HG03342 (cell line): Measurements from ENCODE around the gene MPPED2.

ENCODE experiments used
- ATAC-seq: cut with Tn5 transposase; IDR thresholded peaks from one replicate; pipeline ENCODE4 v1.9.1; 2021; ENCODE audit warnings: mild to moderate bottlenecking, moderate library complexity; ENCODE audit not compliant: unreplicated experiment

Gene MPPED2

DNA sequence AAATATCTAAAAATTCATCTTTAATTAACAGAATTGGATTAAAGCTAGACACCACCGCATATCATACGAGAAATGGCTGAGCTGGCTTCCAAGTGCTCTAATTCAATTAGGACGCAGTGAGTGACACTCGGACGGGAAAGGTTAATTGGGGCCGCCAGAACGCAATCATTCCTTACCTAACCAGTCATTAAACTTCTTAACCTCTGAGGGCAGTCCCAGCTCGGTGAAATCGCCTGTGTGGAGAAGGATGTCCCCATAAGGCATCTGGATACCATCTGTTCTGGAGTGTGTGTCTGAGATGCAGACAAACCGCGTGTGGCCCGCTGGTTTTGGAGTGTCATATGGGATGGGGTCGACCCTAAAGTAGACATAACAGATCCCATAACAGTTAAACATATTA, 50.3 kb downstream of the MPPED2 start:
- no peak for ATAC-seq

DNA sequence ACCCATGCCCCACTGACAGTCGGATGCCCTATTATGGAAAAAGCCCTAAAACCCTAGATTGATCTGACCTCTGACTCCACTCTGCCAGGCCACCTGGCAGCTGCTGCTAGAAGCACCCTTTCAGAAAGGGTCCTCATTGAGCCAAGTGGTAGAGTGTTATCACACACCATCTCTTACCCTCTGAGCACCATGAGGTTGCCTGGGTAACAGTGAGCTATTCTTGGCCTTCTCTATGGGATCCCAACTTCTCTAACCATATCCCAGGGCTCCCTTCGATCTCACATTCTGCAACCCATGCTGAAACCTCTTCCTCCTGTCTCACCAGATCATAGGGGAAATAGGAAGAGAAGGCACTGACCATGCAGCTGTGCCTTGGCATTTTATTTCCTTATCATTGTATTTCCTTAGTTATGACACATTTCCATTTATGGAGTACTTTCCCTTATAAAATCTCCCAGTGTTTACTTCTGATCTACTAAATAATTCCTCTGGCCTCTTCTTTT, 52.7 kb downstream of the MPPED2 start:
- no peak for ATAC-seq

DNA sequence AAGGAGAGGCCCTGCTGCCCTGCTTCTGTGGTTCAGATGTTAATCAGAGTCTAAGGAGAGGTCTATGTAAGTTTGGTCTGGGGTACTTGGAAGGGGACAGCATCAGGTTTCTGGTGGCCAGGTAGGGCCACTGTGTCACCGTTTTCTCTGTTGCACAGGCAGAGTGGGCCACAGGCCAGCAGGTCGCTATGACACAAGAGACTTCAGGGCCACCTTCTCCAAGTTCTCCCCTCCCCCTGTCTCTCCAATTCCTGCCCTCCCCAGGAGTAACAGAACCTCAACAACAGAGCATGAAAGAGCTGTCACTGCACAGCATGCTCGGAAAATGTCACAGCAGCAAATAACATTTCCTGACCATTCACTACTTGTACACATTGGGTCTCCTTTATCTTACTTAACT, 58.6 kb downstream of the MPPED2 start:
- no peak for ATAC-seq

DNA sequence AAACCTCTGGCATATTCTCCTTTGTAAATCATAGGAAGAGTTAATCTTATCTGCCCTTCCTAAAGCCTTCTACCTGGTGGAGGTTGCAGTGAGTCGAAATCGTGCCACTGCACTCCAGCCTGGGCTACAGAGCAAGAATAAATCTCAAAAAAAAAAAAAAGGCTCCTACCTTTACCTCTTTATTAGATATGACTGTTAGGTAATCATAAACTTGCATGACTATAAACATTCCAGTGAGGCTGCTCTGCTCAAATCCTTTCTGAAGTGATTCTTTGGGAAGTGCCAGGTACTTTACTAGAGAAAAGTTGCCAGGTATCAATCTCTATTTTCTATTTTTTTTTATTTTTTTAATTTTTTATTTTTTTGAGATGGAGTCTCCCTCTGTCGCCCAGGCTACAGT, 59.6 kb downstream of the MPPED2 start:
- no peak for ATAC-seq

DNA sequence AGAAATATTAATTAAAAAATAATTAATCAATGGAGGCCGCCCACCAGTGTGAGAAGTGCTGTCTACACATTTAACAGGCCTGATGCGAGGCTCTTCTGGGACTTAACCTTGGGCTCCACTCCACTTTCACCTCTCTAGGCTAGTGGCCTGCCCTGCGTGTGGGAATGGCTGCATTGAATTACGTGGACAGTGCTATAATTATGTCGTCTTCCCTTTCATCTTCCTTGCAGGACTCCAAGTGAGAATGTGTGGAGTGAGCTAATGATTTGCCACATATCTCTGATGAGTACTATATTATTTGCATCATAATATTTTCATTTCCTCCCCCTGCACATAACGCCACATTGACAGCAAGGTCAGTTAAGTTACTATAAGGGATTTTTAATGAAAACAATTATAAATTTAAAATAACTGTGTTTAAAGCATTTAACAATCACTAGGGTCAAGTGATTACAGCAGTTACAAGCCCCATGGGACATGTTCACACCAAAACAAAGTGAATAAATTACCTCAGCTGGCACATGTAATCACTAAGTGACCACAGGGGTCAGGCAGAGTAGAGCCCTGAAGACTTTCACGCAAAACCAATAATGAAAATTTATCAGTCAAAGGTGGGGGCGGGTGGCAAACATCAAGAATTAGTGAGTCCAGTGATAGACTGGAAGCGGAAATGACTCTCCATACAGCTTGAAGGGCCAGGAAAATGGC, 63.5 kb downstream of the MPPED2 start:
- no peak for ATAC-seq

DNA sequence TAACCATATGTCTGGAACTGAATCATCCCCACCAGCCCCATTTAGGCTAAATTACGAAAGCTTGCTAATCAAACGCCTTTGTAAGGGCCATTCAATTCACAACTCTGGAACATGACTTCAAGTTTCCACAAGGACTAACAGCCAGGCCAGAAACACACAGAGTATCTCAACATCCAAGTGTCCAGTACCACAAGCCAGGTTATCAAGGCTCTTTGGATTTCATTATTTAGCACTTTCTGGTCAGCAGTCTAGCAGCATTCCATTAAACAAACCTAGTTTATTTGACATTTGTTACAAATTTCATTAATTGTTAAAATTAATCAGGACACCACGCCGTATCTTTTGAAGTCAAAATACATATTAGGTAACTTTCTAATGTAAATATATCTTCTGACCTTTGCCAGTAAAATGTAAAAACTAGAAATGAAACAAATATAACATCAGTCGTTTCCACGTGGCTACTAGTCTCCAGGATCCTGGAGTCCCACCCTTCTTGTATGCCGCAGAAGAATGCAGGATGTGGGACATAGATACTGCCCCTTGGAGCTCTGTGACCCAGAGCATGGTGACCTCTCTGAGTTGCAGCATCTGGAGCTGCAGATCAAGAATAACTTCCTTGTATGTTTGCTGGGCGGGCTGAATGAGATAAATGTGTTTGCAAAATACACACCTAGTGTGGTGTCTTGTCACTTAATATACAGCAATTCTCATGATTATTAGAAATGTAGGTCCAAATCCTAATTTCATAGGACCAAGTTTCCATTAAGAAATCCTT, 64.7 kb downstream of the MPPED2 start:
- no peak for ATAC-seq

DNA sequence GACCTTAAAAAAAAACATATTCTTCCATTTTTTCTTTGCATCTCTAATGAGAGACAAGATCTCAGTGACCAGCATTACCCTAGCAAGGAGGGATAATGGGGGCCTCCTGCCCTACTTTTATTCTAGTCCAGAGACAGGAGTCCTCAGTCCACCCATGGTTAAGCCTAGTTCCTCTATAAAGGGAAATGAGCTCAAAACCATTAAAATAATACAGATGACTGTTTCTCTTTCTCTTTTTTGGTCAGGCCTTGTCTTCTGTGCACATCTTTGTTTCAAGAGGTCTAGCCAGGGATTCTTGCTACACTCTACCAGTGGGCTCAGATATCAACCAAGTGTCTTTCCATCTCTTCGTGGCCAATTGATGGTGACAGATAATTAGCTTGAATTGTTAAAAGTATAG, 73.1 kb downstream of the MPPED2 start:
- ATAC-seq = no peak

DNA sequence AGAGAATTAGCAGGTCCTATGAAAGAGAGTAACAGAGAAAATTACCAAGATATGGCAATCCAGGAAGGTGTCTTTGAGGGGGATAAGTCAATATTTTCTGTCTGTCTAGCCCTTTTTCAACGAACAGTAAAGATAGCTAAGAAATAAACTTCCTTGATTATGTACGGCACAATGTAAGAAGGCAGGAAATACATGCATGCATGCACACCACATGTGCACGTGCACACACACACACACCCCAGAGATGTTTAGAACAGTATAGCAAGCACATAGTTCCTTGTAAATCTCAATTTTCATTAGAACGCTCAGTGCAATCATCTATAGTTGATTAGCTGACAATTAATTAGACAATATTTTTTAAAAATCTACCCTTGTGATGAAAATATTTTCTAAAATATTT, 74.7 kb downstream of the MPPED2 start:
- no peak for ATAC-seq

DNA sequence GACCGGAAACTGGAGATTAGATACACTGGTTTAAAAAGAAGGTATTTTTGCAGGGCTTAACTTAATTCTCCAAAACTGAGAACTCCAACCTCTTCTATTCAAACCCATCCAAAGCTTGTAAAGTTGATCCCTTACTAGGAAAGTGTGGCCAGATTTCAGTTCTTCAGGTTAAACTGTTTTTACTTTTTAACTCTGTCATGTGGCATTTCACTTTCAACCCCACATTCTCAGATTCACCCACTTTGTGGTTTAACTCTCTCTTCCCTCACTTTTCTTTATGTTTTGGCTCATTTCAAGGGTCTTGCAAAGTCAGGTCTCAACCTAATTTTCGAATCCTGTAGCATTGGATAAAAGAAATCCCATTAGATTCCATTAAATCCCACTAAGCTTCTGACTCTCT, 75.4 kb downstream of the MPPED2 start:
- no peak for ATAC-seq

DNA sequence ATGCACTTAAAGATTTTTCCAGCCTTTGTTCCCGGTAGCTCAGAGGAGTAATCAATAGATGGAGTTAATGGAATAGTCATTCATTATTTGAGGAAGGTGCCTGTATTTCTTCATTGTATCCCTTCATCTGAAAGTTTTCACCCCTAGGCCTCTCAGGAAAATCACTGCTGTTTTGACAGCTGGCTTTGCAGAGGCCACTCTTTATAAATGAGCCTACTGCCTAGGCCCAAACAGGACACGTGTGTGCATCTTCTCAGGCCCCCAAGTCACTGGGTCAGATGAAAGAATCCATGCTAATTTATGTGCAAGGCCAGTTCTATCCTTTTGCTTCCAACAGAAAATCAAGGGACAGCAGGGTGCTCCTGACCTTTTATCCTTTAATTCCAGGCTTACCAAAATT, 76.8 kb downstream of the MPPED2 start:
- no peak for ATAC-seq

DNA sequence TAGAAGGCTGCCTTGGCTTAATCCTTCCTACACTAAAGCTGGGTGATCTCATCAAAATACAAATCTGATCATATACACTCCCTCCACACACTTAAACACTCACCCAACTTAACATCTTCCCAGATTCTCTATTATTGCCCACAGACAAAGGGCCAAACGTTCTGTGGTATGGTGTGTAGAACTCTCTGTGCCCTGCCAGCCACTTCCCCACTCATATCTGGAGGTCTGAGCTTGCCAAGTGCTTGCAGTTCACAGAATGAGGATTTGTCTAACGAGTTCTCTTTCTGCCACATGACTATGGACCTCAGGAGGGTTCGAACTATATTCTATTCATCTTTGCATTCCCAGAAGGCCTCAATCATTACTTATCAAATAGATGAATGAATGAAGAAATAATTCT, 77.6 kb downstream of the MPPED2 start:
- ATAC-seq = no peak

DNA sequence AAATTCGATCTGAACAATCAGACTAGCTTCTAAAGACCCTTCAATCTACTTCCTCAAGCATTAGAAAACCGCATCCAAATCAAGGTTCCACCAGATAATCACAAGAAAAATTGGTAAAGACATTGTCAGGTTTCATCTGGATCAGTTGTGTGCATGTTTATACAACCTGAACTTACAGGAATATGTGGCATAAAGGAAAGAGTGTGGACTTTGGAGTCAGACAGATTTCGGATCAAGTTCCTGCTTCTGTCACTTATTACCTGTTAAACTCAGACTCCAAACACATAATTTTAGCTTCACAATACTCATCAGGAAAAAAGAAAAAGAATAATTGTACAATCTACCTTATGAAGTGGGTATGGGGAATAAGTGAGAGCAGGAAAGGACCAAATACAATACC, 80.5 kb downstream of the MPPED2 start:
- ATAC-seq = no peak

DNA sequence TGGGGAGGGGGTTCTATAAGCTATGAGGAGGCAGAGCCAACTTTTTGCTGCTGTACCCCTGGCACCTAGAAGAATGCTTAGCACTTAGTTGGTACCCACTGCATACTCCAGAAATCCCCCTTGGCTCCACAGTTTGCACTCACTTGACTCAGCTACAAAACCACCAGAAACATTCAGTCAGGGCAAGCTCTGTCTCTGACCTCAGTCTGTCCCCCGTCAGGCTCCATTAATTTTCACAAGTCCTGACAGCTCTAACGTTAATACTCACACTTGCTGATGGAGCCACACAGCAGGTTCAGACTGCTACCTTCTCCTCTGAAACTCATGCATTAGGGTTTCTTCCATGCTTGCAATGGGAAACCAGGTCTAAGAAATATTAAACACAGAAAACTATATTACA, 81.7 kb downstream of the MPPED2 start:
- ATAC-seq = no peak

DNA sequence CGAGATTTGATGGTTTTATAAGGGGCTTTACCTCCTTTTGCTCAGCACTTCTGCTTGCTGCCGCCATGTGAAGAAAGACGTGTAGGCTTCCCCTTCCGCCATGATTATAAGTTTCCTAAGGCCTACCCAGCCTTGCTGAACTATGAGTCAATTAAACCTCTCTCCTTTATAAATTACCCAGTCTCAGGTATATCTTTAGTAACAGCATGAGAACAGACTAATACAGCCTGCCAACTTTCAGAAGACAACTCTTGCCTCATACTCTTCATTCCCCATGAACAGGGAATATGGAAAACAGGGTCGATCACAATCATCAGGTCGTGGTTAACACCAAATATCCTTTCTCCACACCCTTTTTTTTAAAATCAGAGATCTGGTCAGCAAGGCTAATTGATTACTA, 83.0 kb downstream of the MPPED2 start:
- ATAC-seq = no peak

DNA sequence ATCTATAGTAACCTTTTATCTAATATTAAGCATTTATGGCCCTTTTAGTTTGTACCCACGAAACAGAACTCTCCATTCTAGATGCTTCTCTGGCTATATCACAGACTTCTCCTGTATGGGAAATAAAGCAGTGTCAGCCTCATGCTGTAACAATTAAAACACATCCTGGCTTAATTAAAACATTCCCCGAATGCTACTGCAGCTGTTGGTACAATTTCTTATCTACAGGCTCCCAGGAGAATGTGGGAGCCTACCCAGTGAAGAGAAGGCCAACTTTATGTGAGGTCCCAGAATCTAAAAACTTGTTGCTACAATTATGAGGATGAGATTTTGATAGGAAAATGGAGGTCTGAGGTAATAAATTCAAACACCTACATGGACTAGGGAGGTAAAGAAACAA, 83.8 kb downstream of the MPPED2 start:
- no peak for ATAC-seq

DNA sequence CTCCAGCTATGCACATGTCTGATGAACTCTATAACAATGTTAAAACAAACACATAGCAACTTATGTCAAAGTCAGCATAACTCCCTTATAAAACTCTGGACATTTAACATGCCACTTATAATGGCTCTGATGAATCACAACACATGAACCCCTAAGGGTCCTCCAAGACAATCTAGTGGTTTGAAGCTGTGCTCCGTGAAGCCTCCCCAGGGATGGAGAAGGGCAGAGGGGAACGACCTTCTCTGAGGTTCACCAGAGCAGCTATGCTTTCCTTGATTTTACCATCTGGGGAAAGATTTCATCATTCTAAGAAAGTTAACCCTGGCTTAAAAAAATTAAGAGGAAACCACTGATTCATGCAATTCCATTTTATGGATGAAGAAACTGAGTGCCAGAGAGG, 84.4 kb downstream of the MPPED2 start:
- ATAC-seq = no peak

DNA sequence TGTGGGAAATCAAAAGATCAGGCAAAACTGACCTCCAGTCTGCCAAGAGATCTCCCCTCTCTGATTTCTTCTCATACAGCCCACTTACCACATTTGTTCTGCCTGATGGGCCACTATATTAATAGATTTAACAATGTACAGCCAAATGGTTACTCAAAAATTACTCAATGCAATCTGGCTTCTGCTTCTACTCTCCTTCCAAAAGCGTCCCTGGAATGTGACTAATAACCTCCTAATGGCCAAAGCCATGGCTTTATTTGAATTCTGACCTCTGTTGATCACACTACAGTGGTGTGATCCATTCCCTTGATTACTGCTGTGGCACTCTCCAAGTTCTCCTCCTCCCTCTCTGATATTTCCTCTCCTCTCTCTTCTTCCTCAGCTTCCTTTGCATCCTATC, 86.2 kb downstream of the MPPED2 start:
- ATAC-seq = no peak

DNA sequence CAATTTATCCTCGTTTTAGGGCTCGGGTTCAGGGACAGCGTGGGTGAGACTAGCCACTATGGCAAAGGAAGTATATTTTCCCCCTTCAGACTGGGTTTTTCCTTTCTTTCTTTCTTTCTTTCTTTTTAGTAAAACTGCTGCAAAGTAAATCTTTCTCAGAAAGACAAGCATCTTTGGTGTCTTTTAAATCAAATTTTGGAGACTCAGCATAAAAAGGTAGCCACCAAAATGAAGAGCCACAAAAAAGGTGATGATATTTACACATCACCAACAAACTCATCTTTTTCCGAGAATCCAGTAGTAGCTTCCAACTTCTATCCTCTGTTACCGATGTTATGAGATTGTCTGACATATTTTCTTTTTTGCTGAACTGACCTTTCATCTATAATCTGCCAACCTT, 88.6 kb downstream of the MPPED2 start:
- ATAC-seq = no peak

DNA sequence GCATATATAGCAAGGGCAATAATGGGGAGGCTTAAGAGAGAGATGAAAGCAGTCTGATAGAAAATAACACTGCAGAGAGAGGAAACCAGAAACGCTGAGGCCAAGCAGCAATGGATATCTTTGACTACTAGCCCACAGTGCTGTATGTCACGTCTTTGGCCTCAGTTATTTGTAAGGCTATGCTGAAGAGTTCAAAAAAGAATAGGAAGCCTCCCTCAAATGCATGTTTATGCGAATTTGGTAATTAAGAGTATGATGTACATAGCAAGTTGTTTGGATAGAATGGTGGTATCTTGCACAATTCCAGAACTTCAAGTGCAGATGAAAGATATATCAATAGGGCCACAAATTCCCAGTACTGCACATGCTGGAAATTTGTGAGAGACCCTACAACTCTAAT, 89.2 kb downstream of the MPPED2 start:
- no peak for ATAC-seq

DNA sequence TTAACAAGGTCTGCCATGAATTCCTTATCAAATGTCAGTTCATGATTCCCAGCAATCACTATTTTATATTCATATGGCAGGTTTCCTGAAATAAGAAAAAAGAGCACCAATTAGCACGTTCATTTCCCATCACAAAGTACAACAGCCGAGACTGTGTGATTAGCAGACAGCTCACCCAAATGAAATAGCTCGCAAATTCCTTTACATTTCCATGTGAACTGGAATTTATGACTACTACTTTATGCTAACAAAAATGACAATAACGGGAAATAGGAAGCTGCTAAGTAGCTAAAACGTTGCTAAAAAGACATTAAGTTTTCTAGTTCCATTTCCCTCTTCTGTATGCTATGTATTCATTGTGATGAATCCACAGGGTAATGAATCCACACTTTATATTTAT, 90.7 kb downstream of the MPPED2 start:
- no peak for ATAC-seq

DNA sequence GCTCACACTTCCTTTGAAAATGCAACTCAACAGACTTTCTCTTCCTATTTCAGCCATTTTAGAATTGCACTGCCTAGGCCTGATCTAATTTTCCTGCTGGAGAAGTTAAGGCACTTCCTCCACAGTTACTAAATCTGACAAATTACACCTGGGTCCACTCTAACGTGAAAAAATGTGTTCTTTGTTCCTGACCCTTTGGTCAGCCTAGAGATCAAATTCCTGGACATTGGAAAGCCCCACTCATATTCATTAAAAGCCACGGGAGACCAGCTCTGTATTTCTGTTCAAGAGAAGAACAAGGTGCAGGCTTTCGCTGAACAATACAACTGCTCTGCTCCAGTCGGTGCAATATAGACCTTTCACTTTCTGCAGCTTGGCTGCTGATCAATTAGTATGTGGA, 96.6 kb downstream of the MPPED2 start:
- ATAC-seq = no peak

DNA sequence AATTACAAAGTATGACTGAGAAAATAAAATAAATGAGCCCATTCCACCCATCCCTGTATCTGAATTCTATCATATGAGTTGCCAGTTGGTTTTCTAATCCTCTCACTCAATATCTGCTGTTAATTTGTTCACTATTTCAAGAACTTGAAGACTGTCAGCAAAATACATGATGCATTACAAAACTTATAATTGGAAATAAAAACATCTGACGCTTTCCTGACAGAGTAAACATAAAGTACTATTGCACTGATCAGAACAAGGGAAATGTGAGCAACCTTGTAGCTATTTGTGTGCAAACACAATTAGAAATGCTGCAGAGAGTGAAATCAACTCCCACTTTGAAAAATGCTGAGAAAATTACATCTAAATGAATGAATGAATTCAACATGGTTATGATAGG, 97.1 kb downstream of the MPPED2 start:
- ATAC-seq = no peak
